Heart left ventricle (tissue), 13 donors: ENCODE data around the gene PPM1D.
"Not testable (repeated sequence)": the region's sequence is repeated elsewhere in the genome, so short reads cannot be mapped to it uniquely, and the experiment has no call there.

Experiments
- CTCF ChIP-seq, 12 donors: fragments of 200-600 bp; sonication (generic) in 4 of 12; IDR thresholded peaks; one replicate each; pipeline versions ENCODE4 v1.5.0 to v1.8.0; 2018 to 2022; ENCODE audit warnings: antibody characterized with exemption in 12 of 12, mild to moderate bottlenecking in 5 of 12
- POLR2A ChIP-seq, 2 donors: fragments of 450-650 bp; IDR thresholded peaks; one replicate each; pipeline ENCODE4 v1.6.1; 2017; ENCODE audit warnings: antibody characterized with exemption in 2 of 2, mild to moderate bottlenecking in 2 of 2, moderate library complexity in 2 of 2
- donor health status: ischemic (EF 13 %, LVEDD 7.1; RV severe dilation, severe dysfunction).
- donor health status: DM: no; HTN: yes; CAD: no.
- donor health status: DM: no; HTN: no; CAD: no.
- donor health status: ischemic (EF 25% LVEDD 6.9; RV normal size, moderate dysfunction).
- donor health status: ischemic (EF 25% LVEDD 5.7; RV mildly dilated, moderate dysfunction).
- donor health status: ischemic (EF 35%, LVEDD 5.7; RV mildly dilated, moderate dysfunction).
- donor health status: nonischemic (EF 11% LVEDD 7.7; RV severe dilation, severe dysfunction).
- donor health status: DM: yes; HTN: yes; CAD: no.
- donor health status: PGD.
- donor health status: ischemic (EF 29% LVEDD 5.4; RV normal size, mild dysfunction).
- donor health status: nonischemic (EF 23%, LVEDD 6.1; RV moderate dilation, normal function).

DNA sequence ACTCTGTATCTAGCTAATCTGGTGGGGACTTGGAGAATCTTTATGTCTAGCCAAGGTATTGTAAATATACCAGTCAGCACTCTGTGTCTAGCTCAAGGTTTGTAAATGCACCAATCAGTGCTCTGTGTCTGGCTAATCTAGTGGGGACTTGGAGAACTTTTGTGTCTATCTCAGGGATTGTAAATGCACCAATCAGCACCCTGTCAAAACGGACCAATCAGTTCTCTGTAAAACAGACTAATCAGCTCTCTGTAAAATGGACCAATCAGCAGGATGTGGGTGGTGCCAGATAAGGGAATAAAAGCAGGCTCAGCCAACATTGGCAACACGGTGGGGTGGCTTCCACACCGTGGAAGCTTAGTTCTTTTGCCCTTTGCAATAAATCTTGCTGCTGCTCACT lies 14.3 kb downstream of the PPM1D start:
- not testable (repeated sequence) for TF ChIP-seq CTCF, POLR2A (IDR thresholded peaks at IDR 0.05)
